GM21526 (cell line): ENCODE measurements around the gene FOXC1.

ENCODE experiments used
- ATAC-seq: cut with Tn5 transposase; IDR thresholded peaks from one replicate; pipeline ENCODE4 v1.9.1; 2021; ENCODE audit warnings: moderate library complexity; ENCODE audit not compliant: unreplicated experiment, low FRiP score

The FOXC1 gene

DNA sequence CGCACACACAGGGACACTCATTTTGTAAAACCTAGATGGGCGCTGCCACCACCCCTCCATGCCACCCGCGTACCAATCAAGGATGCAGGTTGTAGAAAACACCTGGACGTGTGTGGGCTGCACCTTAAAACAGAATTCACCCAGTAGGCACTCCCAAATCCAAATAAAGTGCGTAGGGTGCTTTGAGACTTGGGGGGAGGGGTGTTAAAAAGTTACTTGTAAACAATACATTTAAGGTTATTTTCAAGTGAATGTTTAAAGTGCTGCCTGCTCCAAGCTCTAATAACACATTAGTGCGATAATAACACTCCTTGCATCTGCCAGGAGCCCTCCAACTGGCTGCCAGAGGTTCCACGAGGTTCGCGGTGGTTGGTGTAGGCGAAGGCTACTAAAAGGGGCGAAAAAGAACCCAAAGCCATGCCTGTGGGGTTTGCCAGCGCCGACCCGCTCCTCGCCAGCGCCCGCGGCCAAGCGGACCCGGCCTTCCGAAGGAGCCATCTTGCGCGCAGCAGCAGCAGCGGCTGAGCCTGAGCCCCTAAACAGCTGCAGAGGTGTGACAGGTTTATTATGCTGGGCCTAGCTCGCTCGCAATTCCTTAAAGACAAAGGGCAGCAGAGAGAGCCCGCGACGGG, 11.5 kb downstream of the FOXC1 start:
- no peak for ATAC-seq

GRCh38 chr6:1622220-1622850, 12.6 kb downstream of the FOXC1 start:
- no peak for ATAC-seq

DNA sequence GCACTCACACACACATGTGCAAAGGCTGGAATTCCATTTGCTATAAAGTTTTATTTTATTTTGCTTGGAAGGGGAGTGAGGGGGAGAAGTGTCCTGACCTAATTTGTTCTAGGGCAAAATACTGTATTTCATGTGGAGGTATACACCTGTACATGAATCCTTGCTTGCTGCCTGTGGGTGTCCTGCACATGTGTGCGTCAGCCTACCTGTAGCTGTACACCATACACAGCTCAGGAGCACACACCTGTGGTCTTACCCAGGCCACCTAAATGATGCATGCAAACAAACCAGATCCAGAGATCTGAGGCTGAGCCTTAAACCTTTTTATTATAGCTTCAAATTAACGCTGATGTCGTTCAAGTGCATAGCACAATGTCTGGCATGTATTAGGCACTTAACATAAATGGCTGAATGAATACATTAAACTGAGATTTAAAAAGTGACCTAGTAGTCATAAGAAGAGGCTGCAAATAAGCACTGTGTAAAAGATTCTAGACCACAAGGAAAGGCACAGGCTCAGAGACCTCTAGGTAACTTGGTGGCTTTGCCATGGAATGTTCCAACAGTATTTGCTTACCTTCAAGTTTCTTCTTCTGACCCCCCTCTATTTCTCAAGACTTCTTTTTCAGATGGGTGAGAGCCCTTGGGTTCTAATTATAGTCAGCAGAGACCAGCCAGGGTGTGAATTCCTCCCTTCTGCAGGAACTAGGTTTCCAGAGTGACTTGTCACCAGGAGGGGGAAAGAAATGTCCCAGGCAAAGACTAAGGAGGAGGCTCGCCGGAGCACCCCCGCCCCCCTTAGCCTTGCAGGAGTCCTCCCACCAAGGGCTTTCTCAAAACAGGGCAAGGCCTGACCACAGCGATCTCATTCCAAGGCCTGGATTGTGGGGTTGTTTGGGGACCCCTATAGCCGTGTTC, 13.4 kb downstream of the FOXC1 start:
- no peak for ATAC-seq

- ATAC-seq = no peak
These were observed 14.0 kb downstream of the FOXC1 start for GRCh38 chr6:1623769-1624057.

GRCh38 chr6:1624058-1624850, 14.5 kb downstream of the FOXC1 start:
- no peak for ATAC-seq

DNA sequence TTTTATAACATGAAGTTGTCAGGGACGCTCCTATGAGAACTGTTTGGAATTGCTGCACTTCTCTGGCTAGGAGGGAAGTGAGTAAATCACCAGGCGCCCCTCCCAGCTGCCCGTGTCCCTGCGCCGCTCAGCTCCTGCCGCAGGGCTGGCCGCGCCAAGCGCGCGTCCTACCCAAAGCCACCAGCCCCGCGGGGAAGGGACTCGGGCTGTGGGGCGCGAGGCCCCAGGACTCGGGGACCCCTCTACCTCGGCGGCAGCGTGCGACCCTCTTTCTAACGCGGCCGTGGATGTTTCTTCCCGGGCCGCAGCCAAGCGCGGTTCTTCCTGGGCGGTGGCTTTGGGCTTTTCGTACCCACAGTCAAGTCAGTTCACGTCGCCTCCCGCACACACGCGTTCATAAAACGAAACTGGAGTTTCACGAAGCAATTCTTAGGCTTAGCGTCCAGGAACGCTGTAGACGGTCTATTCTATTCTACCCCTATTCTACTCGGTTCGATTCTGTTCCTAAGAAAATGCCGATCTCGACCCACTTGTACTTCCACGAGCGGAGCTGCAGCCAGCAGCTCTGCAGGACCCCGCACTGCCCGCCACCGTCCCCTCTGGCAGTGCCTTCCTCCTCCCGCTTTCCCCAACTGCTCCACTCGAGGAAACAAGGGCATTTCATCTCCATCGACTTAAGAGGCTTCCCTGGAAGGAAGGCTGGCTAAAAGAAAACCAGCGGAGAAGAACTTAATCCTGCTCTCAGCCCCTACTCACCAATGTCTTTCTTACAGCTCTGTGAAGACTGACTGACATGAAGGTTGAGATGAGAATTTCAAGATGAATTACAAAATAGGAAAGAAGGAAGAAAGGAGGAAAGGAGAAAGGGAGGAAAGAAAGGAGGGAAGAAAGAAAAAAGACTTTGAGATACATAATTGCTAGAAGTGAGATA, 15.4 kb downstream of the FOXC1 start:
- no peak for ATAC-seq

- no peak for ATAC-seq
These were observed 16.2 kb downstream of the FOXC1 start for GRCh38 chr6:1625794-1626435.

GRCh38 chr6:1626481-1626880, 16.8 kb downstream of the FOXC1 start:
- no peak for ATAC-seq

GRCh38 chr6:1627827-1628560, 18.3 kb downstream of the FOXC1 start:
- ATAC-seq = no peak

- no peak for ATAC-seq
These were observed 19.6 kb downstream of the FOXC1 start for GRCh38 chr6:1629316-1629715.

DNA sequence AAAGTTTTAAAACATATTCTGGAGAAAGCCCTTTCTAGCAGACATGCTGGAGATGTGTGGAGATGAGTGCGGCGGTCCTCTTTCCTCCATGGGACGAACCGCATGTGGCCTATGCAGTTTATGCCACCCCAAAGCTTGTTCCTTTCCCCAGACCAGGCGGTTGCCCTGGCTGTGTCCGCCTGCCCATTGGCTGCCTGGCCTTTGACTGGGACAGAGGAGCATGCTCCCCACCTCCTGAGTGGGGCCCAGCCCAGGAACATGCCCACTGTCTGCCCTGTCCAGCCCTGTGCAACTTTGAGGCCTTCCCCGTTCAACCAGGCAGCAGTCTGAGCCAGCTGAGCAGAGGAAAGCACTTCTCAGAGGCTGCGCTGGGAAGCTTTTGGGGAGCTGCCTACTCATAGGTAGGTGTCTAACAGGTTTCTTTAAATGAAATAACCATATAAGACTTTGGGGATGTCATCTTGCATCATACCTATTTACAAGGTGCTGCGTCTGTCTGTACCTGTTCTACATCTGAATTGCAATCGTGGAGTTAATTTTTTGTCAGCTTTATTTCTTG, 20.6 kb downstream of the FOXC1 start:
- no peak for ATAC-seq

DNA sequence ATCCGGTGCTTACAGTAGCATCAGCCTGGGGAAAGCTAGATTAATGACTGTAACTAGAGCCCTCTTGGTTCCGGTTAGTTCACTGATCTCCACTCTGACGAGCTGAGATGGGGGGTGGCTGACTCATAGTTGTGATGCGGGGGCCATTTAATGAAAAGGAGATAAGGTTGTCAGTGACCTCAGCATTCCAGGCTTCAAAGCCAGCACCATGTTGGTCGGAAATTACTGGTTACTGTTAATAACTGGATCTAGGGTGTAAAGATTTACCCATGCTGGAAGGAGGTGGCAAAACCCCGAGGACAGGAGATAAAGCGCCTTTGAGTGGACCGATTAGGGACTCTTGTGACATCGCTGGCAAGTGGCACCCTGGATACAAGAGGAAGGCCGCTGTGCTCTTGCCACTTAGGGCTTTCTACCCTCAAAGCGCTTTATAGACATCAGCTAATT, 21.1 kb downstream of the FOXC1 start:
- ATAC-seq = no peak

GRCh38 chr6:1631251-1631650, 21.5 kb downstream of the FOXC1 start:
- no peak for ATAC-seq

- ATAC-seq = no peak
These were observed 23.8 kb downstream of the FOXC1 start for GRCh38 chr6:1633366-1634021.

DNA sequence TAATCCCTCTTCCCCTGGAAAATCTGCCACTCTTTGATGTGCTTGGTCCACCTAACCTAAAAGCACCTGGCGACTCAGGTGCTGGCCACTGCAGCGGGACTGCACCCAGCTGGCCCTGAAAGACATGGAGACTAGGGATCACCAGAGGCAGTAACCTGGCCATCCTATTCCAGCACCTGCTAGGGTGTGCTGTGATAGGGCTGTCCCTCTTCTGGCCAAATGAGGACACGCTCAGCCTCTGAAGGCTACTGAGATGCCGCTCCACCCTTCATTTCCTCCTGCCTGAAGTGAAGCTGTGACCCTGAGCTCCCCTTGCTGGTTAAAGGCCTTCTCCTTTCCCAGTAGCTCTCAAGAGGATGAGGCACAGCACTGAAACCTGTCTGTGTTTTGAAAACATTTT, 24.4 kb downstream of the FOXC1 start:
- no peak for ATAC-seq

- ATAC-seq = no peak
These were observed 25.7 kb downstream of the FOXC1 start for GRCh38 chr6:1635305-1636010.

GRCh38 chr6:1636272-1636825, 26.6 kb downstream of the FOXC1 start:
- ATAC-seq = no peak
